HUES6 (cell line): ENCODE data around the gene XAGE1B.
"Not testable (repeated sequence)": the region's sequence is repeated elsewhere in the genome, so short reads cannot be mapped to it uniquely, and the experiment has no call there.

Experiments used
- H3K27ac ChIP-seq: 2 replicates; pipeline ENCODE4 v1.7.0; 2013; ENCODE audit warnings: low read depth, mild to moderate bottlenecking, low read length, inconsistent platforms
- H3K27me3 ChIP-seq: 2 replicates; pipeline ENCODE4 v1.6.1; 2013; ENCODE audit warnings: low read length; ENCODE audit not compliant: control insufficient read depth, insufficient read depth
- H3K36me3 ChIP-seq: 2 replicates; pipeline ENCODE4 v1.6.1; 2013; ENCODE audit warnings: low read length; ENCODE audit not compliant: control insufficient read depth, insufficient read depth
- H3K4me1 ChIP-seq: 2 replicates; pipeline ENCODE4 v1.6.1; 2013; ENCODE audit warnings: low read length; ENCODE audit not compliant: control insufficient read depth, insufficient read depth
- H3K4me3 ChIP-seq: 2 replicates; pipeline ENCODE4 v1.5.1; 2013; ENCODE audit warnings: low read depth, low read length
- H3K9ac ChIP-seq: one replicate; pipeline ENCODE4 v1.6.1; 2013; ENCODE audit warnings: mild to moderate bottlenecking, low read length
- H3K9me3 ChIP-seq: 2 replicates; pipeline ENCODE4 v1.6.1; 2013; ENCODE audit warnings: low read depth, low read length; ENCODE audit not compliant: control insufficient read depth, insufficient read depth

XAGE1B gene

DNA sequence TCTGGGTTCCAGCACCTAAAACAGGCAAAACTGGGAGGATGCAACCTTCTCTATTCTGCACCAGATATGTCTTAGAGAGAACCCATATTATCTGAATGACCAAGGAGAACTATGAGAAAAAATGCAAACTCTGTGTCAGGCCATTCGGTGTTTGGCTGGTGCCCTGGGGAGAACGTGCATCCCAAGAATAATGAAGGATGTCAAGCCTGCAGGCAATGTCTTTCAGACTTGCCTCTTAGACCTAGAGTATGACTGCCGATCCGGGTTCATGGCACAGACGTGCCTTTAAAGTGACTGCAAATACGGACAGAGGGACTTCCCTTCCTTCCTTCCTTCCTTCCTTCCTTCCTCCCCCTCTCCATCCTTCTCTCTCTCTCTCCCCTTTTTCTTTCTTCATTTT, 6.9 kb downstream of the XAGE1B start:
- H3K36me3 ChIP-seq = no peaks in the 10 kb centered on the region
- no peak overlapping the region for H3K9ac ChIP-seq
- peaks cover 6% of the 10 kb centered on the region; the same call in 1 of the 2 replicates for H3K9me3 ChIP-seq
- no peak overlapping the region for H3K27ac ChIP-seq
- no peaks in the 10 kb centered on the region for H3K4me1 ChIP-seq
- H3K4me3 ChIP-seq = no peak overlapping the region
- no peaks in the 10 kb centered on the region; the same call in 1 of the 2 replicates for H3K27me3 ChIP-seq

DNA sequence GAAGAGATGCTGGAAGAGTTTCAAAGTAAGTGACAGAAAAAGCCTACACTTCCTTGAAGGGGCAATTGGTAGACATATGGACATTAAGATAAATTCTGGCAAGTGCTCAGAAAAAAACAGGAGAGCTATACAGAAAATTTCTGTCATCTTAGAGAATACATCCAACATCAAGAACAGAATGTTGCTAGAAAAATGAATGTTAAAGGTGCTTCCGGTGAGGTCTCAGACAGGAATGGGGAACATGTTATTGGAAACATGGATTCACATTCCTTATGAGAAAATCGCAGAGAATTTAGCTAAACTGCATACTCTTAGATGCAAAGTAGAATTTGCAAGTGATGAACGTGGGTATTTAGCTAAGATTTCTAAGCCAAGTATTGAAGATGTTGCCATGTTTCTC, 9.5 kb downstream of the XAGE1B start:
- Histone ChIP-seq H3K4me3 (no peak overlapping the region), H3K27ac (no peak overlapping the region), H3K36me3 (no peaks in the 10 kb centered on the region), H3K27me3 (no peaks in the 10 kb centered on the region; the same call in 1 of the 2 replicates), H3K9ac (no peak overlapping the region), H3K9me3 (peaks cover 6% of the 10 kb centered on the region; the same call in 1 of the 2 replicates), H3K4me1 (no peaks in the 10 kb centered on the region)

DNA sequence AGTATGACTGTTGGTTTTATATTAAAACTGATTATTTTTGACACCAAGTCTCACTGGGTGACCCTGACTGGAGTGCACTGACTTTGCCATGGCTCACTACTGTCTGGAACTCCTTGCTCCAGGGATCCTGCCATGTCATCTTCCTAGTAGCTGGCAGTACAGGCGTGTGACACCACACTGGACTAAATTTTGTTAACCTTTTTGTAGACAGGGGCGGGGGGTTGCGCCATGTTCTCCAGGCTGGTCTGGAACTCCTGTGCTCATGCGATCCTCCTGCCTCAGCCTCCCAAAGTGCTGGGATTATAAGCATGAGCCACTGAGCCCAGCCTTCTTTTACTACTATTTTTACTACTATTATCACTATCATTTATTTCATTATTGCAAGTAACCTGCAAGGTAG, 12.3 kb downstream of the XAGE1B start:
- no peaks in the 10 kb centered on the region; the same call in 1 of the 2 replicates for H3K27me3 ChIP-seq
- H3K4me3 ChIP-seq = no peak overlapping the region
- no peak overlapping the region for H3K27ac ChIP-seq

DNA sequence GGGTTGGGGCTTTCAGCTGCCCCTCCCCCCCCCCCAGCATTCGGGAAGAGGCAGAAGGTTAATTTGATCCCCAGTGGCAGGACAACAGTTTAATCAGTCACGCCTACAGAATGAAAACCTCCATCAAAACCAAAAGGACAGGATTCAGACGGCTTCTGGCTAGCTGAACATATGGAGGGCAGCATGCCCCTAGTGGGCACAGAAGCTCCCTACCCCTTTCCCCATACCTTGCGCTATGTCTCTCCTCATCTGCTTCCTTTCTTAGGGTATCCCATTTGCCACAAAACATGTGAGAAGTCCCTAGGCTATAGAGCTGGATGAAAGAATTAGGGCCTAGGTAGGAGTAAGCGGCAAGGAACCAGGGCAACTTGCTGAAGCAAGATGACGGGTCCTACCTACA, 15.5 kb downstream of the XAGE1B start:
- H3K9ac ChIP-seq, H3K4me3 ChIP-seq: not testable (repeated sequence)

More for the DNA sequence above, 12.3 kb downstream of the XAGE1B start:
- Histone ChIP-seq H3K4me1 (no peaks in the 10 kb centered on the region), H3K36me3 (no peaks in the 10 kb centered on the region), H3K9ac (no peak overlapping the region), H3K9me3 (peaks cover 6% of the 10 kb centered on the region; the same call in 1 of the 2 replicates)

DNA sequence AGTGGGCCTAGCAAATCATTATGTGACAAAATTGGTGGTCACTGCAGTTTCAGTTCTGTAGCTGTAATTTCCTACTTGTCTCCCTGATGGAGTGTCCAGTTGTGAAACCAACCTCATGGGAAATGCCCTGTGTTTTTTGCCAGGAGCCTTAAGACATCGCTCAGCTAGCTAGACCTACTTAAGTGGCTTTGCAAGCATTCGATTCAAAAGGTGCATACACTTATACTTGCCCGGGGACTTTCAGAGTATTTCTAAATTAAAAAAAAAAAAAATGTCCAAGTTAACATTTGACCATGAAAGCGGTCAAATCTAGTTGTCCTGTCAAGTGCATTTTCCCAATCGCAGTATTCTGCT, 20.5 kb downstream of the XAGE1B start:
- H3K27me3 ChIP-seq, H3K4me3 ChIP-seq, H3K9ac ChIP-seq, H3K27ac ChIP-seq, H3K4me1 ChIP-seq, H3K9me3 ChIP-seq, H3K36me3 ChIP-seq: not testable (repeated sequence)

More for the DNA sequence above, 15.5 kb downstream of the XAGE1B start:
- H3K27me3 ChIP-seq, H3K27ac ChIP-seq, H3K9me3 ChIP-seq, H3K4me1 ChIP-seq, H3K36me3 ChIP-seq: not testable (repeated sequence)

DNA sequence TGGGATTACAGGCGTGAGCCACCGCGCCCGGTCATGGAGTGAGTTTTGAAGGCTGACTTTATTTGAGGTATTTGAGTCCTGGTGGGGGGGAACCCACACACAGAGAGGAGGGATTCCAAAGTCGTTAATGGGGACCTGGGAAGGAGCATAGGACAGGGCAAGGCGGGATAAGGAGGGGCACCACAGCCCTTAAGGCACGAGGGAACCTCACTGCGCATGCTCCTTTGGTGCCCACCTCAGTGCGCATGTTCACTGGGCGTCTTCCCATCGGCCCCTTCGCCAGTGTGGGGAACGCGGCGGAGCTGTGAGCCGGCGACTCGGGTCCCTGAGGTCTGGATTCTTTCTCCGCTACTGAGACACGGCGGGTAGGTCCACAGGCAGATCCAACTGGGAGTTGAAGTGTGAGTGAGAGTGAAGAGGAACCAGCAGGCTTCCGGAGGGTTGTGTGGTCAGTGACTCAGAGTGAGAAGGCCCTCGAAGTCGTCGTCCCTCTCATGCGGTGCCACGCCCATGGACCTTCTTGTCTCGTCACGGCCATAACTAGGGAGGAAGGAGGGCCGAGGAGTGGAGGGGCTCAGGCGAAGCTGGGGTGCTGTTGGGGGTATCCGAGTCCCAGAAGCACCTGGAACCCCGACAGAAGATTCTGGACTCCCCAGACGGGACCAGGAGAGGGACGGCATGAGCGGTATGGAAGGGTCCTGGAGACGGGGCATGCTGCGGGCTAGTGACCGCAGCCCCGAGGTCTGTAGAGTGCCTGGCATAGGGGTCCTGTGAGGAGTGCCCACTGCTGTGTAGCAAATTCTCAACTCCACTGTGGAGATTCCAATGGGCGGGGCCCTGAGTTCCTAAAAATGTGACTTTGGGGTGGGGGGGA, 21.1 kb downstream of the XAGE1B start, which contains the start of gene XAGE1A:
Gene XAGE1A, plus strand, starts transcription at position 264 of the 874 bp plus-strand sequence. CDS start 1,554 bp downstream, outside the sequence.
- not testable (repeated sequence) for H3K27ac ChIP-seq, H3K4me3 ChIP-seq, H3K36me3 ChIP-seq

DNA sequence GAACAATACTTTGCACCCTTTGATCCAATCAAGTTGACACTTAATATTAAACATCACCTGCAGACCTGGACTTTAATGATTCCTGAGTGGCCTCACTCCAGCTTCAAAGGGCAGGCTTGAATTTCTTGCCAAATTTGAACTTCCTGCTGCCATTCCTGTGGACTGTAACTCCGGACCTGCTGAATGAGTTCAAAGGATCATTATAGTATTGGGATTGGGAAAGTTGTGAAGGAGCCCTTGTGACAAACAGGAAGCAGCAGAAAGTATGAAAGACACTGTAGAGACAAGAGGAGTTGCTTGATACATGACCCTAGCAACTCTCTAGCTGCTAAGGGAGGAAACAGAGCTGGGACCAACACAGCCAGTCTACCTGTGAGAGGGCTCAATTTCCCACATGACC, 45.6 kb downstream of the XAGE1B start:
- H3K27me3 ChIP-seq, H3K36me3 ChIP-seq, H3K4me1 ChIP-seq, H3K9me3 ChIP-seq, H3K4me3 ChIP-seq, H3K27ac ChIP-seq, H3K9ac ChIP-seq: not testable (repeated sequence)

More for the DNA sequence above, 21.1 kb downstream of the XAGE1B start, which contains the start of gene XAGE1A:
- H3K4me1 ChIP-seq, H3K9ac ChIP-seq, H3K9me3 ChIP-seq, H3K27me3 ChIP-seq: not testable (repeated sequence)
